ENCODE data around the gene GARS1.
"Not testable (repeated sequence)": the region's sequence is repeated elsewhere in the genome, so short reads cannot be mapped to it uniquely, and the experiment has no call there.

Gene GARS1

GRCh38 chr7:30594540-30595435 is at the start of gene GARS1:
TSS of gene GARS1 (plus strand) at chr7:30594878. CDS start at chr7:30594922, 44 bp downstream.
- peak; percentile 83 to 85 for DNase-seq (ENCODE audit: low read depth in 2 of 2)

GRCh38 chr7:30545791-30546555 is 48.7 kb upstream of the GARS1 start:
- no peak for DNase-seq (ENCODE audit: low read depth in 2 of 2)

- no peak for DNase-seq (ENCODE audit: low read depth in 2 of 2)
Measured at GRCh38 chr7:30546596-30546995, 48.1 kb upstream of the GARS1 start.

GRCh38 chr7:30548845-30549244 is 45.8 kb upstream of the GARS1 start:
- DNase-seq (ENCODE audit: low read depth in 2 of 2) = peak in 1 of 2 donors; percentile 18

- no peak for DNase-seq (ENCODE audit: low read depth in 2 of 2)
Measured at GRCh38 chr7:30549931-30550493, 44.7 kb upstream of the GARS1 start.

- DNase-seq (ENCODE audit: low read depth in 2 of 2) = no peak
Measured at GRCh38 chr7:30552330-30552729, 42.3 kb upstream of the GARS1 start.

GRCh38 chr7:30553141-30553540 is 41.5 kb upstream of the GARS1 start:
- no peak for DNase-seq (ENCODE audit: low read depth in 2 of 2)

GRCh38 chr7:30553546-30553945 is 41.1 kb upstream of the GARS1 start:
- DNase-seq (ENCODE audit: low read depth in 2 of 2) = no peak

GRCh38 chr7:30555525-30555924 is 39.2 kb upstream of the GARS1 start:
- no peak for DNase-seq (ENCODE audit: low read depth in 2 of 2)

- DNase-seq (ENCODE audit: low read depth in 2 of 2) = no peak
Measured at GRCh38 chr7:30556840-30557239, 37.8 kb upstream of the GARS1 start.

GRCh38 chr7:30557245-30557644 is 37.4 kb upstream of the GARS1 start:
- no peak for DNase-seq (ENCODE audit: low read depth in 2 of 2)

GRCh38 chr7:30559611-30560010 is 35.1 kb upstream of the GARS1 start:
- no peak for DNase-seq (ENCODE audit: low read depth in 2 of 2)

GRCh38 chr7:30561389-30561788 is 33.3 kb upstream of the GARS1 start:
- no peak for DNase-seq (ENCODE audit: low read depth in 2 of 2)

GRCh38 chr7:30562498-30562897 is 32.2 kb upstream of the GARS1 start:
- no peak for DNase-seq (ENCODE audit: low read depth in 2 of 2)

- DNase-seq (ENCODE audit: low read depth in 2 of 2) = no peak
Measured at GRCh38 chr7:30562909-30563308, 31.8 kb upstream of the GARS1 start.

- no peak for DNase-seq (ENCODE audit: low read depth in 2 of 2)
Measured at GRCh38 chr7:30563326-30563942, 31.2 kb upstream of the GARS1 start.

GRCh38 chr7:30564243-30564892 is 30.3 kb upstream of the GARS1 start:
- peak; percentile 48 to 49 for DNase-seq (ENCODE audit: low read depth in 2 of 2)

- no peak for DNase-seq (ENCODE audit: low read depth in 2 of 2)
Measured at GRCh38 chr7:30566596-30566995, 28.1 kb upstream of the GARS1 start.

- DNase-seq (ENCODE audit: low read depth in 2 of 2) = no peak
Measured at GRCh38 chr7:30567081-30567480, 27.6 kb upstream of the GARS1 start.

GRCh38 chr7:30570238-30570637 is 24.4 kb upstream of the GARS1 start:
- not testable (repeated sequence) for DNase-seq (ENCODE audit: low read depth in 2 of 2)

- DNase-seq (ENCODE audit: low read depth in 2 of 2) = no peak
Measured at GRCh38 chr7:30572212-30572841, 22.4 kb upstream of the GARS1 start.

Measured in stimulated activated CD8-positive, alpha-beta memory T cell treated with anti-CD3 and anti-CD28 coated beads, Interleukin-15, amount 100 ng/mL, for 48 hours (primary cell).